ACC112 (cell line): Measurements from ENCODE around the gene NRBP1.
"Not testable (repeated sequence)": the region's sequence is repeated elsewhere in the genome, so short reads cannot be mapped to it uniquely, and the experiment has no call there.

Experiments used
- H2AFZ ChIP-seq: fragments of 200-600 bp; sonication (generic); one replicate; pipeline ENCODE4 v1.6.0; 2017; ENCODE audit warnings: antibody characterized with exemption, low read length; ENCODE audit not compliant: unreplicated experiment
- H3K27ac ChIP-seq: fragments of 200-600 bp; sonication (generic); 2 replicates; pipeline ENCODE4 v1.5.1; 2014; ENCODE audit warnings: low read depth, mild to moderate bottlenecking, antibody characterized with exemption, low read length, moderate library complexity
- H3K27me3 ChIP-seq: fragments of 200-600 bp; sonication (generic); 2 replicates; pipeline ENCODE4 v1.6.1; 2014; ENCODE audit warnings: mild to moderate bottlenecking, antibody characterized with exemption, low read length, moderate library complexity, mixed read lengths; ENCODE audit not compliant: insufficient read depth
- H3K36me3 ChIP-seq: fragments of 200-600 bp; sonication (generic); 2 replicates; pipeline ENCODE4 v1.6.1; 2016; ENCODE audit warnings: mild to moderate bottlenecking, antibody characterized with exemption, low read length, moderate library complexity, mixed read lengths; ENCODE audit not compliant: insufficient read depth
- H3K4me1 ChIP-seq: fragments of 200-600 bp; sonication (generic); one replicate; pipeline ENCODE4 v1.6.1; 2016; ENCODE audit warnings: low read length, mixed read lengths; ENCODE audit not compliant: insufficient read depth, unreplicated experiment, control insufficient read depth
- H3K4me3 ChIP-seq: fragments of 200-600 bp; sonication (generic); 2 replicates; pipeline ENCODE4 v1.5.1; 2014; ENCODE audit warnings: mild to moderate bottlenecking, low read depth, low read length
- H3K79me2 ChIP-seq: fragments of 200-600 bp; sonication (generic); one replicate; pipeline ENCODE4 v1.6.0; 2016; ENCODE audit warnings: low read length; ENCODE audit not compliant: control insufficient read depth, unreplicated experiment, insufficient read depth

NRBP1 gene

GRCh38 chr2:27425039-27425438 is 3.4 kb upstream of the NRBP1 start:
- not testable (repeated sequence) for H3K27me3 ChIP-seq

GRCh38 chr2:27427863-27428212 is 593 bp upstream of the NRBP1 start:
- Histone ChIP-seq H3K4me1 (peaks cover 12% of the 10 kb centered on the region), H2AFZ (peak overlapping the region; percentile 91), H3K27me3 (no peaks in the 10 kb centered on the region), H3K79me2 (peaks cover 35% of the 10 kb centered on the region), H3K27ac (peak overlapping the region; percentile 44; the same call in 1 of the 2 replicates), H3K36me3 (no peaks in the 10 kb centered on the region), H3K4me3 (peak overlapping the region; percentile 94)

More at GRCh38 chr2:27425039-27425438, 3.4 kb upstream of the NRBP1 start:
- not testable (repeated sequence) for H3K4me3 ChIP-seq, H2AFZ ChIP-seq, H3K27ac ChIP-seq, H3K36me3 ChIP-seq, H3K79me2 ChIP-seq, H3K4me1 ChIP-seq

- Histone ChIP-seq H3K27ac (peak overlapping the region; percentile 67), H2AFZ (peak overlapping the region; percentile 65), H3K79me2 (peaks cover 40% of the 10 kb centered on the region), H3K4me3 (peak overlapping the region; percentile 94), H3K36me3 (0 out of 2 replicates have a peak, but pooled peaks cover 2% of the 10 kb centered on the region), H3K27me3 (no peaks in the 10 kb centered on the region), H3K4me1 (peaks cover 12% of the 10 kb centered on the region)
Observed at GRCh38 chr2:27428978-27429541, 629 bp downstream of the NRBP1 start.

- Histone ChIP-seq H3K36me3 (peaks cover 6% of the 10 kb centered on the region; the same call in 1 of the 2 replicates), H3K4me1 (peaks cover 12% of the 10 kb centered on the region), H3K79me2 (peaks cover 40% of the 10 kb centered on the region), H3K27me3 (no peaks in the 10 kb centered on the region), H2AFZ (no peak overlapping the region), H3K27ac (0 out of 2 replicates have a peak overlapping the region, but pooled peaks have one; percentile 12), H3K4me3 (no peak overlapping the region)
Observed at GRCh38 chr2:27431395-27431794, 3.0 kb downstream of the NRBP1 start.

- H3K27ac ChIP-seq = no peak overlapping the region
- H3K4me1 ChIP-seq = peaks cover 9% of the 10 kb centered on the region
- H3K79me2 ChIP-seq = peaks cover 26% of the 10 kb centered on the region
- H3K36me3 ChIP-seq = peaks cover 16% of the 10 kb centered on the region; the same call in 1 of the 2 replicates
- H2AFZ ChIP-seq = no peak overlapping the region
- no peak overlapping the region for H3K4me3 ChIP-seq
- no peaks in the 10 kb centered on the region for H3K27me3 ChIP-seq
Observed at GRCh38 chr2:27435628-27436027, 7.2 kb downstream of the NRBP1 start.

GRCh38 chr2:27441226-27441926 is 12.9 kb downstream of the NRBP1 start:
- Histone ChIP-seq H3K27ac (no peak overlapping the region), H3K79me2 (no peaks in the 10 kb centered on the region), H3K4me1 (no peaks in the 10 kb centered on the region), H2AFZ (no peak overlapping the region), H3K27me3 (no peaks in the 10 kb centered on the region), H3K4me3 (no peak overlapping the region), H3K36me3 (peaks cover 23% of the 10 kb centered on the region; the same call in 1 of the 2 replicates)

GRCh38 chr2:27441958-27442919 is 13.8 kb downstream of the NRBP1 start, which contains the start of gene KRTCAP3:
TSS of gene KRTCAP3 (plus strand) at chr2:27442381. CDS start at chr2:27442413, 32 bp downstream.
- Histone ChIP-seq H3K27ac (no peak within 1 kb of the TSS), H3K27me3 (no peaks in the 10 kb centered on the region), H3K4me1 (no peaks in the 10 kb centered on the region), H3K4me3 (no peak within 1 kb of the TSS), H3K79me2 (no peaks in the 10 kb centered on the region), H2AFZ (no peak within 1 kb of the TSS), H3K36me3 (peaks cover 18% of the 10 kb centered on the region; the same call in 1 of the 2 replicates)

- no peak overlapping the region for H3K4me3 ChIP-seq
- no peaks in the 10 kb centered on the region for H3K27me3 ChIP-seq
- H3K79me2 ChIP-seq = no peaks in the 10 kb centered on the region
- no peaks in the 10 kb centered on the region for H3K4me1 ChIP-seq
- no peak overlapping the region for H2AFZ ChIP-seq
- peaks cover 16% of the 10 kb centered on the region; the same call in 1 of the 2 replicates for H3K36me3 ChIP-seq
- no peak overlapping the region for H3K27ac ChIP-seq
Observed at GRCh38 chr2:27442920-27443282, 14.5 kb downstream of the NRBP1 start.

- H3K36me3 ChIP-seq = peaks cover 16% of the 10 kb centered on the region; the same call in 1 of the 2 replicates
- H3K27me3 ChIP-seq = no peaks in the 10 kb centered on the region
- no peak overlapping the region for H3K4me3 ChIP-seq
- no peaks in the 10 kb centered on the region for H3K4me1 ChIP-seq
- no peak overlapping the region for H2AFZ ChIP-seq
- H3K27ac ChIP-seq = no peak overlapping the region
- no peaks in the 10 kb centered on the region for H3K79me2 ChIP-seq
Observed at GRCh38 chr2:27445155-27445554, 16.7 kb downstream of the NRBP1 start.

GRCh38 chr2:27445615-27446014 is 17.2 kb downstream of the NRBP1 start:
- H2AFZ ChIP-seq = no peak overlapping the region
- no peaks in the 10 kb centered on the region for H3K79me2 ChIP-seq
- H3K4me1 ChIP-seq = no peaks in the 10 kb centered on the region
- H3K36me3 ChIP-seq = peaks cover 13% of the 10 kb centered on the region; the same call in 1 of the 2 replicates
- H3K27me3 ChIP-seq = no peaks in the 10 kb centered on the region
- H3K4me3 ChIP-seq = no peak overlapping the region
- no peak overlapping the region for H3K27ac ChIP-seq
